ENCODE results near the gene PTCRA. TPM values are rescaled to one million over a fixed set of nuclear protein-coding genes. Genes with fewer than 3 reads are reported as not detected.

The PTCRA gene
- polyA plus RNA-seq, 3 donors = 0.27 to 0.83 (median 0.55) TPM

DNA sequence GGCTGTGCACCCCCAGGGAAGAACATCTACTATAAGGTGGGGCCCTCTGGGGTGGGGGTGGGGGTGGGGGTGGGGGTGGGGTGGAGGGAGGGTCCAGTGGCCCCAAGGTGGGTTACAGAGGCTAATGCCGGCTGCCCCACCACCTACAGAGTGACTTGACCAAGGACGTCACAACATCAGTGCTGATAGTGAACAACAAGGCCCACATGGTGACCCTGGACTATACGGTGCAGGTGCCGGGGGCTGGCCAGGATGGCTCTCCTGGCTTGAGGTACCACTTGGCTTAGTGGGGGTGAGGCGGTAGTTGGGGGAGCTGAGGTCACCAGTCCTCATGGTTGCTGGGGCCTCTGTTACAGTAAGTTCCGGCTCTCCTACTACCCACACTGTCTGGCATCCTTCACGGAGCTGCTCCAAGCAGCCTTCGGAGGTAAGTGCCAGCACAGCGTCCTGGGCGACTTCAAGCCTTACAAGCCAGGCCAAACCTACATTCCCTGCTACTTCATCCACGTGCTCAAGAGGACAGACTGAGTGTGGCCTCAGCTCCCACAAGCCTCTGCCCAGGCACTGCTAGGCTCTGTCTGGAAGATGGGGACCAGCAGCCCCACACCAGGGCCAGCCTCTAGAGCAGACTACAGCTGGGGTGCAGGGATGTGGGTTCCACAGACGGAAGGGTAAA is 47.5 kb downstream of the PTCRA start:
- no peak for DNase-seq
- Histone ChIP-seq H3K36me3 (replicated peaks in 1 of 2; ENCODE audit: control insufficient read depth in 1 of 2, insufficient read depth in 2 of 2, low read length in 2 of 2) (peaks cover 46 to 50% of the 10 kb centered on the region in 2 donors), H4K20me1 (ENCODE audit: insufficient read depth, low read length) (no peaks in the 10 kb centered on the region), H3K4me3 (replicated peaks in 1 of 3; ENCODE audit: low read depth in 2 of 3, low read length in 3 of 3) (no peak overlapping the region), H3K4me2 (replicated peaks; ENCODE audit: extremely low read depth, low read length, poor library complexity, severe bottlenecking) (no peak overlapping the region), H3K27ac (ENCODE audit: low read depth in 1 of 2, low read length in 2 of 2) (no peak overlapping the region), H3K9me3 (replicated peaks in 1 of 2; ENCODE audit: control insufficient read depth in 1 of 2, insufficient read depth in 1 of 2, low read length in 2 of 2) (peaks cover 0 to 4% of the 10 kb centered on the region in 2 donors), H3K9ac (ENCODE audit: insufficient read depth, low read length, poor library complexity, severe bottlenecking) (no peak overlapping the region), H3K27me3 (ENCODE audit: control insufficient read depth in 2 of 2, insufficient read depth in 2 of 2, low read length in 2 of 2) (peaks cover 7 to 26% of the 10 kb centered on the region in 2 donors), H3K4me1 (ENCODE audit: control insufficient read depth in 1 of 2, insufficient read depth in 2 of 2, low read length in 2 of 2) (peaks cover 12 to 15% of the 10 kb centered on the region in 2 donors), H3K79me2 (ENCODE audit: insufficient read depth, low read length) (no peaks in the 10 kb centered on the region), H2AFZ (ENCODE audit: insufficient read depth, low read depth, low read length, poor library complexity, severe bottlenecking) (no peak overlapping the region)
- intact Hi-C loops (cut with micrococcal nuclease) = no loop called here
- H3K27me3 Mint-ChIP-seq (ENCODE audit: low read depth in 3 of 3) = peaks cover 29 to 31% (median 30%) of the 10 kb centered on the region in 3 donors
- TF ChIP-seq, protein P1, sequence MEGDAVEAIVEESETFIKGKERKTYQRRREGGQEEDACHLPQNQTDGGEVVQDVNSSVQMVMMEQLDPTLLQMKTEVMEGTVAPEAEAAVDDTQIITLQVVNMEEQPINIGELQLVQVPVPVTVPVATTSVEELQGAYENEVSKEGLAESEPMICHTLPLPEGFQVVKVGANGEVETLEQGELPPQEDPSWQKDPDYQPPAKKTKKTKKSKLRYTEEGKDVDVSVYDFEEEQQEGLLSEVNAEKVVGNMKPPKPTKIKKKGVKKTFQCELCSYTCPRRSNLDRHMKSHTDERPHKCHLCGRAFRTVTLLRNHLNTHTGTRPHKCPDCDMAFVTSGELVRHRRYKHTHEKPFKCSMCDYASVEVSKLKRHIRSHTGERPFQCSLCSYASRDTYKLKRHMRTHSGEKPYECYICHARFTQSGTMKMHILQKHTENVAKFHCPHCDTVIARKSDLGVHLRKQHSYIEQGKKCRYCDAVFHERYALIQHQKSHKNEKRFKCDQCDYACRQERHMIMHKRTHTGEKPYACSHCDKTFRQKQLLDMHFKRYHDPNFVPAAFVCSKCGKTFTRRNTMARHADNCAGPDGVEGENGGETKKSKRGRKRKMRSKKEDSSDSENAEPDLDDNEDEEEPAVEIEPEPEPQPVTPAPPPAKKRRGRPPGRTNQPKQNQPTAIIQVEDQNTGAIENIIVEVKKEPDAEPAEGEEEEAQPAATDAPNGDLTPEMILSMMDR (IDR thresholded peaks at IDR 0.05) = no peak
- peaks cover 0 to 8% (median 0%) of the 10 kb centered on the region in 7 donors for H3K9me3 Mint-ChIP-seq
- WGBS (ENCODE audit: insufficient coverage) = 86% methylated on average over 8 of the region's 12 CpGs
- H3K4me1 Mint-ChIP-seq = peaks cover 19% of the 10 kb centered on the region
- H3K27ac Mint-ChIP-seq = no peak overlapping the region
- H3K36me3 Mint-ChIP-seq = peaks cover 53 to 72% of the 10 kb centered on the region in 2 donors
- no peak overlapping the region for H3K4me3 Mint-ChIP-seq

DNA sequence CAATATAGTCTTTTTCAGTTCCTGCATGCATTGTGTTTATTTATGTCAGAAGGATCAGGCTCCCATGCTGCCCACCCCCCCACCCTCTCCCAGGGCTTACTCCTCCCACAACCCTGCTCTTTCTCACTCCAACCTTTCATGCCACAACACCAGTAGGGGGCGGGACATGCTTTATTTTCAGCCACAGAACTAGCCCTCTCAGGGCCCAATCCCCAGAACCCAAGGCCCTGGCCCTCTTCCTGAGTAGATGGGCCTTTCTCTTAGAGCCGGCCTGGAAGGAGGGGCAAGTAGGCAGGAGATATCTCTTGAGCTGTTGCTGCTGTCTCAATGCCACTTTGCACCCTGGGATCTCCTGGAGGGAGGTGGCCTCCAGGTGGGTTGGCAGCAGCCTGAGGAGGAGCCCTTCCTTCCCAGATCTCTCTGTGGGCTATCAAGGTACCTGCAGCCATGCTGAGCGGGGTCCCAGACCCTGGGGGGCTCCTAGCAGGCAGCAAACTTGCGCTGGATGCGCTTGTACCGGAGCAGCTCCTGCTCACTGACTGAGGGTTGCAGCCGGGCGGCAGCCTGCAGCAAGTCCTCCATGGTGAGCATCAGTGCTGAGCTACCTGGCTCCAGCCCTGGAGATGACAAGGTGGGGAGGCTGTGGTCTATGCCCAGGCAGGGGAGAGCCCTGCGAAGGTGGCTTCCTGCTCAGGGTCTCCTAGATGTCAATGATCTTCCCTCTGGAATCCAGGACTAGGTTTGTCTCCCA is 48.2 kb downstream of the PTCRA start:
- peaks cover 53 to 57% of the 10 kb centered on the region in 2 donors for H3K36me3 ChIP-seq (replicated peaks in 1 of 2; ENCODE audit: control insufficient read depth in 1 of 2, insufficient read depth in 2 of 2, low read length in 2 of 2)

More for the DNA sequence above, 48.2 kb downstream of the PTCRA start:
- DNase-seq = no peak
- Mint-ChIP-seq H3K4me1 (peaks cover 19% of the 10 kb centered on the region), H3K27me3 (ENCODE audit: low read depth in 3 of 3) (peaks cover 27 to 29% (median 27%) of the 10 kb centered on the region in 3 donors), H3K9me3 (peaks cover 0 to 8% (median 0%) of the 10 kb centered on the region in 7 donors), H3K36me3 (peaks cover 59 to 79% of the 10 kb centered on the region in 2 donors), H3K27ac (peak overlapping the region in 1 of 7 donors; percentile 50), H3K4me3 (no peak overlapping the region)
- H3K27me3 ChIP-seq (ENCODE audit: control insufficient read depth in 2 of 2, insufficient read depth in 2 of 2, low read length in 2 of 2) = peaks cover 7 to 26% of the 10 kb centered on the region in 2 donors
- H3K9ac ChIP-seq (ENCODE audit: insufficient read depth, low read length, poor library complexity, severe bottlenecking) = peak overlapping the region; percentile 1
- H3K79me2 ChIP-seq (ENCODE audit: insufficient read depth, low read length) = no peaks in the 10 kb centered on the region
- no peak overlapping the region for H3K4me2 ChIP-seq (replicated peaks; ENCODE audit: extremely low read depth, low read length, poor library complexity, severe bottlenecking)
- H2AFZ ChIP-seq (ENCODE audit: insufficient read depth, low read depth, low read length, poor library complexity, severe bottlenecking) = no peak overlapping the region
- peaks cover 0 to 4% of the 10 kb centered on the region in 2 donors for H3K9me3 ChIP-seq (replicated peaks in 1 of 2; ENCODE audit: control insufficient read depth in 1 of 2, insufficient read depth in 1 of 2, low read length in 2 of 2)
- intact Hi-C loops (cut with micrococcal nuclease) = no loop called here
- no peak overlapping the region for H3K27ac ChIP-seq (ENCODE audit: low read depth in 1 of 2, low read length in 2 of 2)
- H3K4me3 ChIP-seq (replicated peaks in 1 of 3; ENCODE audit: low read depth in 2 of 3, low read length in 3 of 3) = no peak overlapping the region
- 100% methylated on average over 7 of the region's 9 CpGs for WGBS (ENCODE audit: insufficient coverage)
- H4K20me1 ChIP-seq (ENCODE audit: insufficient read depth, low read length) = no peaks in the 10 kb centered on the region
- H3K4me1 ChIP-seq (ENCODE audit: control insufficient read depth in 1 of 2, insufficient read depth in 2 of 2, low read length in 2 of 2) = peaks cover 12 to 15% of the 10 kb centered on the region in 2 donors
- TF ChIP-seq, protein P1 (IDR thresholded peaks at IDR 0.05) = no peak
